Keratinocyte (primary cell): ENCODE measurements around the gene CAMK2D. TPM values are rescaled to one million over a fixed set of nuclear protein-coding genes. Genes with fewer than 3 reads are reported as not detected.

ENCODE experiments used
- DNase-seq: peaks from one replicate; pipeline ENCODE4 v3.0.0-alpha.2; 2011; ENCODE audit warnings: low read depth, missing footprints, low spot score
- FAIRE-seq: peaks from 2 replicates; lab custom pipeline; 2011; peaks lifted over from hg19 to GRCh38; lab: Jason Lieb, UNC
- H2AFZ ChIP-seq: 2 replicates; pipeline ENCODE4 v1.6.0; 2012; ENCODE audit warnings: low read length, control low read depth, inconsistent platforms; ENCODE audit not compliant: control insufficient read depth
- H3K27ac ChIP-seq: 2 replicates; pipeline ENCODE4 v1.5.1; 2011; ENCODE audit warnings: low read length; ENCODE audit not compliant: control insufficient read depth, insufficient read depth
- H3K27me3 ChIP-seq: 3 replicates; pipeline ENCODE4 v1.6.0; 2011; ENCODE audit warnings: low read length; ENCODE audit not compliant: control insufficient read depth, insufficient read depth; ENCODE audit errors: extremely low read depth
- H3K36me3 ChIP-seq, 2 experiments: 2 replicates in 1 of 2; 3 replicates in 1 of 2; pipeline ENCODE4 v1.5.1; 2011; ENCODE audit warnings: low read length in 2 of 2, mild to moderate bottlenecking in 1 of 2; ENCODE audit not compliant: control insufficient read depth in 2 of 2, insufficient read depth in 2 of 2; ENCODE audit errors: extremely low read depth in 1 of 2
- H3K4me1 ChIP-seq: 3 replicates; pipeline ENCODE4 v1.5.1; 2011; ENCODE audit warnings: low read length; ENCODE audit not compliant: control insufficient read depth, insufficient read depth; ENCODE audit errors: extremely low read depth
- H3K4me2 ChIP-seq: 3 replicates; pipeline ENCODE4 v1.6.0; 2011; ENCODE audit warnings: low read depth, low read length; ENCODE audit not compliant: control insufficient read depth, insufficient read depth; ENCODE audit errors: extremely low read depth
- H3K4me3 ChIP-seq, 3 experiments: fragments of 200-600 bp in 1 of 3; sonication (generic) in 1 of 3; 2 replicates in 2 of 3; 3 replicates in 1 of 3; pipeline ENCODE4 v1.5.1; 2011 to 2016; ENCODE audit warnings: low read length in 3 of 3, mild to moderate bottlenecking in 3 of 3, control low read depth in 2 of 3, inconsistent platforms in 1 of 3, low read depth in 1 of 3, mixed read lengths in 1 of 3, mixed run types in 1 of 3, moderate library complexity in 1 of 3; ENCODE audit not compliant: control insufficient read depth in 2 of 3, insufficient read depth in 2 of 3; ENCODE audit errors: extremely low read depth in 1 of 3
- H3K79me2 ChIP-seq: 2 replicates; pipeline ENCODE4 v1.6.0; 2012; ENCODE audit warnings: low read length; ENCODE audit not compliant: control insufficient read depth, insufficient read depth
- H3K9ac ChIP-seq: 3 replicates; pipeline ENCODE4 v1.6.0; 2011; ENCODE audit warnings: low read length; ENCODE audit not compliant: control insufficient read depth, insufficient read depth; ENCODE audit errors: extremely low read depth
- H3K9me1 ChIP-seq: 3 replicates; pipeline ENCODE4 v1.6.0; 2011; ENCODE audit warnings: low read length; ENCODE audit not compliant: control insufficient read depth, insufficient read depth; ENCODE audit errors: extremely low read depth
- H3K9me3 ChIP-seq: 2 replicates; pipeline ENCODE4 v1.5.1; 2012; ENCODE audit warnings: low read depth, low read length; ENCODE audit not compliant: control insufficient read depth
- H4K20me1 ChIP-seq: 3 replicates; pipeline ENCODE4 v1.6.0; 2011; ENCODE audit warnings: low read length; ENCODE audit not compliant: control insufficient read depth, insufficient read depth; ENCODE audit errors: extremely low read depth
- EZH2 ChIP-seq: IDR thresholded peaks from one replicate; pipeline ENCODE4 v1.6.1; 2012; ENCODE audit warnings: inconsistent platforms, mild to moderate bottlenecking, low read length, moderate library complexity
- dilution Hi-C: fragments of 300-500 bp; cut with MboI; formaldehyde crosslinking; loops from one replicate; pipeline ENCODE4 v1.7.0; 2020; ENCODE audit warnings: low sequenced_read_pairs; ENCODE audit not compliant: extremely low pct_ligation_motif_present
- polyA plus RNA-seq, 5 experiments: library from polyadenylated mRNA; depleted of rRNA in 3 of 5; stranded (reverse) in 3 of 5; stranded (forward) in 1 of 5; unstranded in 1 of 5; fragments of >200 nt; gene quantifications; 1 replicate in 1 of 5; 2 replicates in 3 of 5; 3 replicates in 1 of 5; pipeline versions ENCODE4 v1.2.1 to v1.2.3, GENCODE V29; 2011 to 2012; ENCODE audit warnings: missing spikeins in 2 of 5, low read depth in 1 of 5, low replicate concordance in 1 of 5
- TF ChIP-seq, protein P1 (sequence below), 3 experiments: IDR thresholded peaks in 1 of 3; conservative IDR thresholded peaks in 1 of 3; optimal IDR thresholded peaks in 1 of 3; 2 replicates in 2 of 3; 3 replicates in 1 of 3; pipeline versions ENCODE3 to v1.5.1; 2011; ENCODE audit warnings: low read length in 3 of 3, mild to moderate bottlenecking in 3 of 3, moderate library complexity in 2 of 3, control low read depth in 1 of 3, inconsistent platforms in 1 of 3; ENCODE audit not compliant: insufficient read depth in 2 of 3; ENCODE audit errors: extremely low read depth in 1 of 3

CAMK2D gene
- polyA plus RNA-seq, 1 donor (not counting 4 experiments of a cell fraction or from before 2014, with no cell fraction given), result 18.8 TPM

DNA sequence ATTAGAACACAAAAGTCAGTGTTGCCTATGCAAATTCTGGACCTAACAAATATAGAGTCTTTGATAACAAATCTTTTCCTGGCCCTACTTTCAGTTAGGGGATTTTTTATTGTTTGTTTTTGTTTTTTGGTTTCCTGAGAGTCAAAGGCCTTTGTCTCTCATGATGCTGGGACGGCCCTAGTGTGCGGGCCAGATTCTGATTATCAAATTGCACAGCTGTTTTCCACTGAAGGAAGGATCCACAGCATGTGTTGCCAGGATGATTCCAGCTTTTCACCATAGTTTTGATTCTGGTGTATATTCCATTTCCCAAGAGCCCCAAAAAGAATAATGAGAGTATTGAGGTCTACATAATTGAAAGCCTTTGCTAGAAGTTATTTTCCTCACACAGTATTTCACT, 248.2 kb downstream of the CAMK2D start:
- peaks cover 0 to 1% of the 10 kb centered on the region in 2 experiments for H3K36me3 ChIP-seq
- H2AFZ ChIP-seq, result no peak overlapping the region
- no peaks in the 10 kb centered on the region for H3K27me3 ChIP-seq
- no peak overlapping the region for H3K27ac ChIP-seq
- no peak for DNase-seq
- no peaks in the 10 kb centered on the region for H3K4me1 ChIP-seq
- H3K79me2 ChIP-seq, result no peaks in the 10 kb centered on the region
- no peak for FAIRE-seq
- no peaks in the 10 kb centered on the region for H3K9me1 ChIP-seq
- H3K9me3 ChIP-seq, result no peaks in the 10 kb centered on the region
- H4K20me1 ChIP-seq, result no peaks in the 10 kb centered on the region
- dilution Hi-C loops, result no loop called here
- TF ChIP-seq, protein P1, sequence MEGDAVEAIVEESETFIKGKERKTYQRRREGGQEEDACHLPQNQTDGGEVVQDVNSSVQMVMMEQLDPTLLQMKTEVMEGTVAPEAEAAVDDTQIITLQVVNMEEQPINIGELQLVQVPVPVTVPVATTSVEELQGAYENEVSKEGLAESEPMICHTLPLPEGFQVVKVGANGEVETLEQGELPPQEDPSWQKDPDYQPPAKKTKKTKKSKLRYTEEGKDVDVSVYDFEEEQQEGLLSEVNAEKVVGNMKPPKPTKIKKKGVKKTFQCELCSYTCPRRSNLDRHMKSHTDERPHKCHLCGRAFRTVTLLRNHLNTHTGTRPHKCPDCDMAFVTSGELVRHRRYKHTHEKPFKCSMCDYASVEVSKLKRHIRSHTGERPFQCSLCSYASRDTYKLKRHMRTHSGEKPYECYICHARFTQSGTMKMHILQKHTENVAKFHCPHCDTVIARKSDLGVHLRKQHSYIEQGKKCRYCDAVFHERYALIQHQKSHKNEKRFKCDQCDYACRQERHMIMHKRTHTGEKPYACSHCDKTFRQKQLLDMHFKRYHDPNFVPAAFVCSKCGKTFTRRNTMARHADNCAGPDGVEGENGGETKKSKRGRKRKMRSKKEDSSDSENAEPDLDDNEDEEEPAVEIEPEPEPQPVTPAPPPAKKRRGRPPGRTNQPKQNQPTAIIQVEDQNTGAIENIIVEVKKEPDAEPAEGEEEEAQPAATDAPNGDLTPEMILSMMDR (optimal IDR thresholded peaks at IDR 0.05 in 1 of 3, IDR thresholded peaks at IDR 0.05 in 1 of 3, conservative IDR thresholded peaks at IDR 0.05 in 1 of 3; ENCODE audit: extremely low read depth in 1 of 3, insufficient read depth in 2 of 3, low read length in 3 of 3), result no peak
- no peak for TF ChIP-seq EZH2
- H3K4me3 ChIP-seq, result no peak overlapping the region
- H3K9ac ChIP-seq, result no peak overlapping the region
- H3K4me2 ChIP-seq, result no peak overlapping the region

DNA sequence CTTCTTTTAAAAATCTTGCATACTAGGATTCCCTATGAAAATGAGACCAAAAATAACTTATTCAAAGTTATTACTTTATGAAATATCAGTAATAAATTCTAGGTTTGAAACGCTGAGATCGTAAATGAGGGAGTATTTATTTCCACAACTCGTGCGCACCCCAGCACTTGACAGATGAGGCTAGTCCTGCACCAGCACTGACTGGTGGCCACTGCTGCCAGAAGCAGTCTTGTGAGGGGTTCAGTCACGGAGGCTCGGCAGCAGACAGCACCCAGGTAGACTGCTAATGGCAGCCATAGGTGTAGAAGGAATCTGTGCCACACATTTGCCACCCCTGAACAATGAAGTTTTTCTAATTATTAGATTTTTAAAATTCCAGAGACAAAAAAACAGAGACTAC, 248.7 kb downstream of the CAMK2D start:
- no peaks in the 10 kb centered on the region for H3K4me1 ChIP-seq
- TF ChIP-seq, protein P1 (optimal IDR thresholded peaks at IDR 0.05 in 1 of 3, IDR thresholded peaks at IDR 0.05 in 1 of 3, conservative IDR thresholded peaks at IDR 0.05 in 1 of 3; ENCODE audit: extremely low read depth in 1 of 3, insufficient read depth in 2 of 3, low read length in 3 of 3), result no peak
- TF ChIP-seq EZH2, result no peak
- H3K36me3 ChIP-seq, result peaks cover 0 to 1% of the 10 kb centered on the region in 2 experiments
- H3K9me1 ChIP-seq, result no peaks in the 10 kb centered on the region
- no peak for DNase-seq
- FAIRE-seq, result no peak
- dilution Hi-C loops, result no loop called here
- H2AFZ ChIP-seq, result no peak overlapping the region
- H3K27me3 ChIP-seq, result no peaks in the 10 kb centered on the region
- no peak overlapping the region for H3K4me3 ChIP-seq
- no peaks in the 10 kb centered on the region for H3K79me2 ChIP-seq
- H3K27ac ChIP-seq, result no peak overlapping the region
- no peaks in the 10 kb centered on the region for H4K20me1 ChIP-seq
- H3K9me3 ChIP-seq, result no peaks in the 10 kb centered on the region
- H3K9ac ChIP-seq, result no peak overlapping the region
- H3K4me2 ChIP-seq, result no peak overlapping the region
